ENCODE data around the gene CLCN3. TPM values are rescaled to one million over a fixed set of nuclear protein-coding genes. Genes with fewer than 3 reads are reported as not detected.

Gene CLCN3
- total and polyA plus RNA-seq, 9 of the 15 experiments (the other 6 are each of a cell fraction or from before 2014, with no cell fraction given), result 12.7 to 60.6 (median 38.5) TPM

DNA sequence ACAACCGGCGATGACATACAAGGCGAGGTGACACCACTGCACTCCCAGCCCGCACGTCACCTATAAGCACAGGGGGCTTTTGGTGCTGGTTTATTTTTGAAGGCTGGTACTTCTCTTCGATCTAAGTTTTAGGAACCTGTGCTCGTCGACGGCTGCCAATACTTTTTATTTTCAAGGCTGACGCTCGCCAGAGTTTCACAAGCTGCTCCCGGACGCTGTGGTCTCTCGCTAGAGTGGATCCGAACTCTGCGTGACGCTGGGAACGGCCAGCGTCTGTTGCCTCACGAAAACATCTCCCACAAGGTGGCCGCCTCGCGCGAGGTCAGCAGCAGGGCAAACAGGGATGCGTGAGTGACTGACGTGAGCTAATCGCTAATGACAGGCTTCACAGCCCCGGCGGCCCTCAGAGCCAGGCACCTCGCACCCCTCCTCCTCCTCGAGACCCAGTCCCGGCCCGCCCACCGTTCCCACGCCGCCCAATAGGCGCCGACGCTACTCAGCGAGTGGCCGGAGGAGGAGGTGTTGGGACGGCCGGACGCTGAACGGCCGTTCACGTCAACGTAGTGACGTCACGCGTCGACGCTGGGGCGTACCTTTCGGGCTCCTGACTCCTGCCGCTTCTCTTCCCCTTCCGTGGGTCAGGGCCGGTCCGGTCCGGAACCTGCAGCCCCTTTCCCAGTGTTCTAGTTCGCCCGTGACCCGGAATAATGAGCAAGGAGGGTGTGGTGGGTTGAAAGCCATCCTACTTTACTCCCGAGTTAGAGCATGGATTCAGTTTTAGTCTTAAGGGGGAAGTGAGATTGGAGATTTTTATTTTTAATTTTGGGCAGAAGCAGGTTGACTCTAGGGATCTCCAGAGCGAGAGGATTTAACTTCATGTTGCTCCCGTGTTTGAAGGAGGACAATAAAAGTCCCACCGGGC, at the start of gene CLCN3 (continued):
- TF ChIP-seq, protein P1, sequence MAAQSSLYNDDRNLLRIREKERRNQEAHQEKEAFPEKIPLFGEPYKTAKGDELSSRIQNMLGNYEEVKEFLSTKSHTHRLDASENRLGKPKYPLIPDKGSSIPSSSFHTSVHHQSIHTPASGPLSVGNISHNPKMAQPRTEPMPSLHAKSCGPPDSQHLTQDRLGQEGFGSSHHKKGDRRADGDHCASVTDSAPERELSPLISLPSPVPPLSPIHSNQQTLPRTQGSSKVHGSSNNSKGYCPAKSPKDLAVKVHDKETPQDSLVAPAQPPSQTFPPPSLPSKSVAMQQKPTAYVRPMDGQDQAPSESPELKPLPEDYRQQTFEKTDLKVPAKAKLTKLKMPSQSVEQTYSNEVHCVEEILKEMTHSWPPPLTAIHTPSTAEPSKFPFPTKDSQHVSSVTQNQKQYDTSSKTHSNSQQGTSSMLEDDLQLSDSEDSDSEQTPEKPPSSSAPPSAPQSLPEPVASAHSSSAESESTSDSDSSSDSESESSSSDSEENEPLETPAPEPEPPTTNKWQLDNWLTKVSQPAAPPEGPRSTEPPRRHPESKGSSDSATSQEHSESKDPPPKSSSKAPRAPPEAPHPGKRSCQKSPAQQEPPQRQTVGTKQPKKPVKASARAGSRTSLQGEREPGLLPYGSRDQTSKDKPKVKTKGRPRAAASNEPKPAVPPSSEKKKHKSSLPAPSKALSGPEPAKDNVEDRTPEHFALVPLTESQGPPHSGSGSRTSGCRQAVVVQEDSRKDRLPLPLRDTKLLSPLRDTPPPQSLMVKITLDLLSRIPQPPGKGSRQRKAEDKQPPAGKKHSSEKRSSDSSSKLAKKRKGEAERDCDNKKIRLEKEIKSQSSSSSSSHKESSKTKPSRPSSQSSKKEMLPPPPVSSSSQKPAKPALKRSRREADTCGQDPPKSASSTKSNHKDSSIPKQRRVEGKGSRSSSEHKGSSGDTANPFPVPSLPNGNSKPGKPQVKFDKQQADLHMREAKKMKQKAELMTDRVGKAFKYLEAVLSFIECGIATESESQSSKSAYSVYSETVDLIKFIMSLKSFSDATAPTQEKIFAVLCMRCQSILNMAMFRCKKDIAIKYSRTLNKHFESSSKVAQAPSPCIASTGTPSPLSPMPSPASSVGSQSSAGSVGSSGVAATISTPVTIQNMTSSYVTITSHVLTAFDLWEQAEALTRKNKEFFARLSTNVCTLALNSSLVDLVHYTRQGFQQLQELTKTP (IDR thresholded peaks at IDR 0.05; ENCODE audit: low read depth in 1 of 2, partially characterized antibody in 2 of 2), result peak; percentile 52 to 59
- TF ChIP-seq, protein P2, sequence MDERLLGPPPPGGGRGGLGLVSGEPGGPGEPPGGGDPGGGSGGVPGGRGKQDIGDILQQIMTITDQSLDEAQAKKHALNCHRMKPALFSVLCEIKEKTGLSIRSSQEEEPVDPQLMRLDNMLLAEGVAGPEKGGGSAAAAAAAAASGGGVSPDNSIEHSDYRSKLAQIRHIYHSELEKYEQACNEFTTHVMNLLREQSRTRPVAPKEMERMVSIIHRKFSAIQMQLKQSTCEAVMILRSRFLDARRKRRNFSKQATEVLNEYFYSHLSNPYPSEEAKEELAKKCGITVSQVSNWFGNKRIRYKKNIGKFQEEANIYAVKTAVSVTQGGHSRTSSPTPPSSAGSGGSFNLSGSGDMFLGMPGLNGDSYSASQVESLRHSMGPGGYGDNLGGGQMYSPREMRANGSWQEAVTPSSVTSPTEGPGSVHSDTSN (CRISPR knock-in tag; IDR thresholded peaks at IDR 0.05; ENCODE audit: low read depth), result peak; percentile 90
- TF ChIP-seq, protein P2 (tag; conservative IDR thresholded peaks at IDR 0.05; ENCODE audit: low read depth), result peak; percentile 93
- peak; percentile 97 for TF ChIP-seq NCOA6 (IDR thresholded peaks at IDR 0.05)
- peak; percentile 70 for TF ChIP-seq ARID1B (IDR thresholded peaks at IDR 0.05)
- no peak for TF ChIP-seq BRF1 (IDR thresholded peaks at IDR 0.05; ENCODE audit: borderline replicate concordance, extremely low read depth, insufficient read length)
- 0 out of 2 replicates have a peak, but pooled peaks have one; percentile 49 for TF ChIP-seq MYNN (IDR thresholded peaks at IDR 0.05)
- no peak for TF ChIP-seq MYNN (CRISPR knock-in tag; IDR thresholded peaks at IDR 0.05)
- TF ChIP-seq, protein P3, sequence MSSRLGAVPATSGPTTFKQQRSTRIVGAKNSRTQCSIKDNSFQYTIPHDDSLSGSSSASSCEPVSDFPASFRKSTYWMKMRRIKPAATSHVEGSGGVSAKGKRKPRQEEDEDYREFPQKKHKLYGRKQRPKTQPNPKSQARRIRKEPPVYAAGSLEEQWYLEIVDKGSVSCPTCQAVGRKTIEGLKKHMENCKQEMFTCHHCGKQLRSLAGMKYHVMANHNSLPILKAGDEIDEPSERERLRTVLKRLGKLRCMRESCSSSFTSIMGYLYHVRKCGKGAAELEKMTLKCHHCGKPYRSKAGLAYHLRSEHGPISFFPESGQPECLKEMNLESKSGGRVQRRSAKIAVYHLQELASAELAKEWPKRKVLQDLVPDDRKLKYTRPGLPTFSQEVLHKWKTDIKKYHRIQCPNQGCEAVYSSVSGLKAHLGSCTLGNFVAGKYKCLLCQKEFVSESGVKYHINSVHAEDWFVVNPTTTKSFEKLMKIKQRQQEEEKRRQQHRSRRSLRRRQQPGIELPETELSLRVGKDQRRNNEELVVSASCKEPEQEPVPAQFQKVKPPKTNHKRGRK (tag; IDR thresholded peaks at IDR 0.05), result no peak
- TF ChIP-seq, protein P4, sequence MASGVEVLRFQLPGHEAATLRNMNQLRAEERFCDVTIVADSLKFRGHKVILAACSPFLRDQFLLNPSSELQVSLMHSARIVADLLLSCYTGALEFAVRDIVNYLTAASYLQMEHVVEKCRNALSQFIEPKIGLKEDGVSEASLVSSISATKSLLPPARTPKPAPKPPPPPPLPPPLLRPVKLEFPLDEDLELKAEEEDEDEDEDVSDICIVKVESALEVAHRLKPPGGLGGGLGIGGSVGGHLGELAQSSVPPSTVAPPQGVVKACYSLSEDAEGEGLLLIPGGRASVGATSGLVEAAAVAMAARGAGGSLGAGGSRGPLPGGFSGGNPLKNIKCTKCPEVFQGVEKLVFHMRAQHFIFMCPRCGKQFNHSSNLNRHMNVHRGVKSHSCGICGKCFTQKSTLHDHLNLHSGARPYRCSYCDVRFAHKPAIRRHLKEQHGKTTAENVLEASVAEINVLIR (CRISPR knock-in tag; IDR thresholded peaks at IDR 0.05), result peak; percentile 86
- peak; percentile 42; the same call in 1 of the 2 replicates for TF ChIP-seq CBFA2T2 (conservative IDR thresholded peaks at IDR 0.05)
- TF ChIP-seq MYBL2 (IDR thresholded peaks at IDR 0.05; ENCODE audit: low read depth), result 0 out of 2 replicates have a peak, but pooled peaks have one; percentile 58
- TF ChIP-seq MYBL2 (CRISPR knock-in tag; IDR thresholded peaks at IDR 0.05; ENCODE audit: borderline replicate concordance), result no peak
- TF ChIP-seq SIRT6 (IDR thresholded peaks at IDR 0.05; ENCODE audit: low read depth, low read length), result no peak
- TF ChIP-seq NR1H2 (CRISPR knock-in tag; IDR thresholded peaks at IDR 0.05), result no peak

Data from K562 (cell line).